CD4-positive, alpha-beta T cell treated with Interleukin-12 subunit alpha and Interleukin-12 subunit beta, for 1 hour (primary cell): ENCODE measurements around the gene TMEM167B.

Experiments
- DNase-seq: peaks from one replicate; pipeline ENCODE4 v3.0.0-alpha.2; 2020

TMEM167B gene

GRCh38 chr1:109083501-109083900 lies 7.1 kb upstream of the TMEM167B start:
- DNase-seq = no peak

- DNase-seq = no peak
These were observed 6.6 kb upstream of the TMEM167B start for GRCh38 chr1:109083923-109084322.

- no peak for DNase-seq
These were observed 5.7 kb upstream of the TMEM167B start for GRCh38 chr1:109084563-109085517.

GRCh38 chr1:109089242-109090015 lies 1.1 kb upstream of the TMEM167B start:
- DNase-seq = peak; percentile 51

DNA sequence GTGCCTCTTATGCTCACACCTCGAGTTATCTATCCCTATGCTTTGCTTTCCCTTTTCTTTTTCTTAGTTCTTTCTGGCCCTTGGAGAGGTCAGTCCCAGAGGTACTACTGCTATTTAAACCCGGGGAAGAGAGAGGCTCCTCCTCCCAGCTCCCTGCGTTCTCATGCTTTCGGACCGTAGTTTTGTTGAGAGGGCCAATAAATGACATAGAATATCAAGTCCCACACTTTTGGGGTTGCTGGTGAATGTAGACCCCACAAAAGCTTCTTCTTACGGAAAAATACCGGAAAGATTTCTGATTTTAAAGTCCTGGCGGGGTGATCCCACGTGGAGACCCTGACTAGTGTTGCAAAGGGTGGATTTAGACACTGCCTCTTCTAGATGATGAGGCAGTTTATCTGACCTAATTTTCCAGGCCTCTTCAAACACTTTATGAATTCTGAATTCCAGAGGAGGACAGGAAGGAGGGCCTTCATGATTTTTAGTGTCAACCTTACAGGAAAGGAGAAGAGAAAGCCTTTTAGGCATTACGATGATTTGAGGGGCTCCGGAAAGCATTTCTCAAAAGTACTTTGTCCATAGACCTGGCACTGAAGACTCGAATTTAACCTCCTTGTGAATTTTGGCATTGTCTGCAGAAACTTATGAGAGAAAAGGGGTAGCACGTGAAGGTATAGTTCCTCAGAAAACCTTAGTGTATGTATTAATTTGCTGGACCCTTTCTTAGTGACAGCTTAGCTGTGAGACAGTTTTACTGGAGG lies 694 bp downstream of the TMEM167B start:
- DNase-seq = no peak

- DNase-seq = no peak
These were observed 1.3 kb downstream of the TMEM167B start for GRCh38 chr1:109091839-109092193.

- DNase-seq = no peak
These were observed 3.8 kb downstream of the TMEM167B start for GRCh38 chr1:109094377-109094803.

DNA sequence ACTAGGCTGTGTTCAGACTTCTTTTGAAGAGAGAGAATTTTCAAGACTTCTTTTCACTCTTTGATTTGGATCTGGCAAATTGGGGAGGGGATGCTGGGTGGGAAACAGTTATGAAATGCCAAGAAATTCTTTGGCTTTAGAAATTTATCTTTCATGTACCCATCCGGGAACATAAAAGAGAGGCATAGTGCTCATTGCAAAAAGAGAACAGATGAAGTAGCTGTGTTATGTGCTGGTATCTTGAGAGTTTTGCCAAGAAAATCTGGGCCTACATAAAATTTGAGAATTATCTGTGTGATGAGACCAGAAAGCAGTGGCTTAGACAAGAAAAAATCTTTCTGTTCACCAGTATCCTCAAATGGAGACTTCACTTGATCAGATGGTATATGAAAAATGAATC lies 4.3 kb downstream of the TMEM167B start:
- no peak for DNase-seq

DNA sequence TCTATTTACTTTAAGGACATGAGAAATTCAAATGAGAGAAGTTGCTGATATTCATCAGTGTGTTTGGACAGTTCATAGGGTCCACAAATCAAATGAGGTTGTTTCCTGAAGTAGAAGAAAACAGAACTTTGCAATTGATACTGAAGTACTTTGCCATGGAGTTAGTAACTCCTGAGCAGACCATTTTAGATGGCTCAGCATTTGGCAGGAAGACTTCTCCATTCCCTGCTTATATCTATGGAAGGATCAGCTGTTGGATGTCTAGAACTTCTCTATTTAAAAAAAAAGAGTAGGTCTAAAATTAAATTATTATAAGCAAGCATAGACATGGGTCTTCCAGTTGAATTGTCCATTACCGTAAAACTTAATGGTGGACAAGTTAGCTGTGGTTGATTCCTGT lies 5.1 kb downstream of the TMEM167B start:
- no peak for DNase-seq

DNA sequence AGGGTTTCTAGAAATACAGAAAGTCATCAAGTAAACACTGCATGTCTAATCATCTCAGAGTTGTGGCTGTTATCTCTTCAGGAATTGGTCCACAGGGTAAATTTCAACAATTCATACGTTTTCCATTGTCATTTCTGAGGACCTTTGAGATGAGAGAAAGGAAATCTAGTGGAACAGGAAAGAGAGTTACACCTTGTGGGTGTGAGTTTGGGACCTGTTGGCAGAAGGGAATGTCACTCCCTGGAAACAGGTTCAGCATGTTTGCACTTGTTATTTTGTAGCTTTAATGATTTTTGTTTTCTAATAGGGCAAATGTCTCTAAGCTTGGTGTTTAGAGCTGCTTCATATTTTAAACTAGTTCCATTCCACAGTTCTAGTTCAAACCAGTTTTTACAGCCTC lies 5.6 kb downstream of the TMEM167B start:
- DNase-seq = no peak

- DNase-seq = peak; percentile 97
These were observed 9.6 kb downstream of the TMEM167B start for GRCh38 chr1:109099938-109100773.

GRCh38 chr1:109104364-109105151 lies 14.0 kb downstream of the TMEM167B start:
- no peak for DNase-seq

GRCh38 chr1:109105881-109106280 lies 15.3 kb downstream of the TMEM167B start:
- no peak for DNase-seq

- no peak for DNase-seq
These were observed 17.2 kb downstream of the TMEM167B start for GRCh38 chr1:109107785-109108184.

- DNase-seq = no peak
These were observed 19.3 kb downstream of the TMEM167B start for GRCh38 chr1:109109906-109110305.

DNA sequence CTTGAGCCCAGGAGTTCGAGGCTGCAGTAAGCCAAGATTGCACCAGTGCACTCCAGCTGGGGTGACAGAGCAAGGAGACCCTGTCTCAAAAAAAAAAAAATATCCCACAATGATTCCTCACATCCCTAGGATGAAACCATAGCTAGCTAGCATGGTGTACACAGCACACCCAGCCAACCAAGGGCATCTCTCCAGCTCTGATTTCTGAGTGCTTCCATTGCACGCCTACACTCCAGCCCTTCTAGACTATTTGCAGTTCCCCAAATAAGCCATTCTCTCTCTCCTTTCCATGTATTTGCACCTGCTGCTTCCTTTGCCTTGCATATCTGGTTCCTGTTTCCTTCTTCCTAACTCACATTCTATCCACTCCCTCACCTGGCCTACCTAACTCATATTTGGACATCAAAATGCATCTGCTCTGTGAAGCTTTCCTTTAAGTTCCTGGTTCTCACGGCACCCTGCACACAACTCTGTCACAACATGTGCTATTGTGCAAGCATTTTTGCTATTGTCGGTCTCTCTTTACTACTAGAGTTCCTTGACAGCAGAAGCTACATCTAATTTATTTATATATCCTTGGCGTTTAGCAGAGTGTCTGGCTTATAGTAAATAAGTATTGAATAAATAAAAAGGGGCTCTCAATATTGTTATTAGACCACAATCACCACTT lies 21.0 kb downstream of the TMEM167B start:
- DNase-seq = no peak

DNA sequence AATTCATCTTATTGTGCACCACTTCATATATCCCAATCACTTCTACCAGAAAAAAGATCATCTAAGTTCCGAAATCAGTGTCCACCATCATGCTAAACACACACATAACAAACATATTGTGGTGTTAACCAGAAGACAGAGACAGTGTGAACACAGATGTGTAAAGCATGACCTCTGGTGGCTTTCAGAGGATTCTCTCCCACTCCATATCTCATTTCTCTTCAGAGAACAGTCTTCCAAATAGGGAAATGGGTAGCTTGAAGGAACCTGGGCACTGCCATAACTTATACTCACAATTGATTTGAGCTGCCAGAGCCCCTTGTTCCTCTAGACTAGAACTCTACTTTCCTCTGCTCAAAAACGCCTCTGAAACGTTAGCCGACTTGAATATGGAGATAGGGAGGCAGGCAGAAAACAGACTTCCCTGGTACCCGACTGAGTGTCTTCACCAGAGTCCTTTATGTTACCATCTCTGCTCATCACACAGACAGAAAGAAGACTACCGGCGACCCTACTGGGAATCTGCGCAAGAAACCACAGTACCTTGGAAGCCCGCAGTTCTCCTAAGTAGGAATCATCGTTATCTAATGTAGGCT lies 21.6 kb downstream of the TMEM167B start:
- DNase-seq = peak; percentile 33

DNA sequence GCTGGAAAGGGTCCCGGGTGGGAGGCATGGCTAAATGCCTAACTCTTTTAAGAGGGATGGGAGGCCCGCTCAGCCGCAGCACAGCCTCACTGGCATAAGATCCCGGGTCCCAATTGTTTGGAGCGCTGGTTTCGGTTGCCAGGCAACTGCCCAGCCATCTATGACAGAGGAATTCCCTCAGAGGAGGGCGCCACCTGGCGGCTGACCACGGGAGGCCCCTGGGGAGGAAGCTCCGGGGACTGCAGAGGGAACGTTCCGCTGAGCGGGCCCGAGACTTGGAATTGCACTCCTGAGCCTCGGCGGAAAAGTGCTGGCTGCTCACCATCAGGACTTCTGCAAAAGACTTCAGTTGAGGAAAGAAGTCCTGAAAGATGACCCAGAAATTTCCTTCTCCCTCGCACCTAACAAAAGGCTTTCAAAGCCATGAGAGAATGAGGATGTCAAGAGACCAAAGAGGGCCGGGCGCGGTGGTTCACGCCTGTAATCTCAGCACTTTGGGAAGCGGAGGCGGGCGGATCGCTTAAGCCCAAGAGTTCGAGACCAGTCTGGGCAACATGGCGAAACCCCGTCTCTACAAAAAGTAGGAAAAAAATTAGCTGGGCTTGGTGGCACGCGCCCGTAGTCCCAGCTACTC lies 22.2 kb downstream of the TMEM167B start:
- DNase-seq = peak; percentile 93

GRCh38 chr1:109113590-109114341 lies 23.2 kb downstream of the TMEM167B start, which contains the start of gene ELAPOR1:
Gene ELAPOR1 (plus strand): TSS chr1:109114115. CDS start chr1:109114184, 69 bp downstream.
- peak; percentile 95 for DNase-seq
